ENCODE results near the gene LIPF.

DNA sequence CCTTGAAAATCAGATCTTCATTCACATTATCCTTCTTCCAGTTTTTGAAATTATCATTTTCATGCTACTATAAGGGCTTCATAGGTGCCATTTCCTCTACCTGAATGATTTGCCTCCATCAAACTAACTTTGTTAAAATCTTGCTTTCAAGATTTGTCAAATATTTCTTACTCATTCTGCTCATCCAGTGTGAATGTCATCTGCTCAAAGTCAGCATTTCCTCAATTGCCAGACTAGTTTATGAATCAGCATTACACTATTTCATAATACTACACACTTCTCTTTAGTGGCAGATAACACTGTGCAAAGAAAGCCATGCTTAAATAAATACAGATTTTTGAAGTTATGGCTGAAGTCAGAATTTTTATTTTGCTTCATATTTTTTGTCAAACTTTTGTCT is 21.3 kb upstream of the LIPF start:
- TF ChIP-seq, protein P1, sequence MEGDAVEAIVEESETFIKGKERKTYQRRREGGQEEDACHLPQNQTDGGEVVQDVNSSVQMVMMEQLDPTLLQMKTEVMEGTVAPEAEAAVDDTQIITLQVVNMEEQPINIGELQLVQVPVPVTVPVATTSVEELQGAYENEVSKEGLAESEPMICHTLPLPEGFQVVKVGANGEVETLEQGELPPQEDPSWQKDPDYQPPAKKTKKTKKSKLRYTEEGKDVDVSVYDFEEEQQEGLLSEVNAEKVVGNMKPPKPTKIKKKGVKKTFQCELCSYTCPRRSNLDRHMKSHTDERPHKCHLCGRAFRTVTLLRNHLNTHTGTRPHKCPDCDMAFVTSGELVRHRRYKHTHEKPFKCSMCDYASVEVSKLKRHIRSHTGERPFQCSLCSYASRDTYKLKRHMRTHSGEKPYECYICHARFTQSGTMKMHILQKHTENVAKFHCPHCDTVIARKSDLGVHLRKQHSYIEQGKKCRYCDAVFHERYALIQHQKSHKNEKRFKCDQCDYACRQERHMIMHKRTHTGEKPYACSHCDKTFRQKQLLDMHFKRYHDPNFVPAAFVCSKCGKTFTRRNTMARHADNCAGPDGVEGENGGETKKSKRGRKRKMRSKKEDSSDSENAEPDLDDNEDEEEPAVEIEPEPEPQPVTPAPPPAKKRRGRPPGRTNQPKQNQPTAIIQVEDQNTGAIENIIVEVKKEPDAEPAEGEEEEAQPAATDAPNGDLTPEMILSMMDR (IDR thresholded peaks at IDR 0.05), result no peak
- TF ChIP-seq POLR2A (IDR thresholded peaks at IDR 0.05), result no peak

All from uterus (tissue), 2 donors.